ENCODE results near the gene HOMER1.
"Not testable (repeated sequence)": the region's sequence is repeated elsewhere in the genome, so short reads cannot be mapped to it uniquely, and the experiment has no call there.

HOMER1 gene

DNA sequence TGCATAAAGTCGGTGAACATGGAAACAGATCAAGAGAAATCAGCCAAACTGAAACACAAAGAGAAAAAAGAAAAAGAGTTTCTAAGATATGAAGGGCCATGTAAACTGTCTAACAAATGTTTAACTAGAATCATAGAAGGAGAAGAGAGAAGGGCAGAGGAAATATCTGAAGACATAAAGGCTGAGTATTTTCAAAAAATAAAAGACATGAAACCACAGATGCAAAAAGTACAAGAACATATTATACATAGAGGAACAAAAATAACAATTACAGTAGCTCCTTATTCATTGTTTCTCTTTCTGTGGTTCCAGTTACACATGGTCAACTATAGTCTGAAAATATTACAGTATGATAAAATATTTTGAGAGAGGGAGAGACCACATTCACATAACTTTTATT is 106.3 kb downstream of the HOMER1 start:
- no peak for TF ChIP-seq Cebpa-rat (IDR thresholded peaks at IDR 0.05)
- Histone ChIP-seq H3K9ac (no peak overlapping the region), H3K27ac (no peak overlapping the region), H4K20me1 (no peaks in the 10 kb centered on the region), H3K27me3 (no peaks in the 10 kb centered on the region), H3K4me1 (peaks cover 0 to 7% (median 0%) of the 10 kb centered on the region in 10 experiments; a peak in 4 of 20 replicates), H3K4me3 (no peak overlapping the region), H3K4me2 (no peak overlapping the region), H3K9me3 (replicated peaks in 1 of 11) (peaks cover 18 to 47% (median 40%) of the 10 kb centered on the region in 11 experiments), H3K36me3 (peaks cover 14 to 70% (median 53%) of the 10 kb centered on the region in 11 experiments)

DNA sequence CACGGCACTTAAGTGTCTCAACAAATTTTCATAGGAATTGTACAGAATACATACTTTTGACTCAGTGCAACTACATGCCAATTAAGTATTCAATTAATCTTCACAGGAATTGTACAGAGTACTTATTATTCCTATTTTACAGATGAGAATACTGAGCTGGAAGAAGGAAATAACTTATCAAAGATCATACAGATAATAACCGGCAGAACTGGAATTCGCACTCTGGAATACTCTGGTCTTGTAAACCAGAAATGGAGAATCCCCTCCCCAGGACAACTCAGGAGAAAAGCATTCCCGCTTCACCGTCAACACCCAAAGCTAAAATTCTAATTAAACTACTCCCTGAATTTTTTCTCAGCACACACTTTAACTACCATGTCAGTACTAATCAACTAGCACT is 112.7 kb downstream of the HOMER1 start:
- peaks cover 0 to under 1% (median 0%) of the 10 kb centered on the region in 11 experiments; a peak in 1 of 22 replicates for H3K9me3 ChIP-seq (replicated peaks in 1 of 11)
- no peaks in the 10 kb centered on the region for H4K20me1 ChIP-seq
- H3K4me3 ChIP-seq = no peak overlapping the region
- no peaks in the 10 kb centered on the region for H3K4me1 ChIP-seq
- no peak for TF ChIP-seq Cebpa-rat (IDR thresholded peaks at IDR 0.05)
- no peak overlapping the region for H3K9ac ChIP-seq
- H3K27me3 ChIP-seq = no peaks in the 10 kb centered on the region
- H3K36me3 ChIP-seq = peaks cover 9 to 64% (median 39%) of the 10 kb centered on the region in 11 experiments; a peak in 19 of 22 replicates
- H3K4me2 ChIP-seq = no peak overlapping the region
- H3K27ac ChIP-seq = no peak overlapping the region

DNA sequence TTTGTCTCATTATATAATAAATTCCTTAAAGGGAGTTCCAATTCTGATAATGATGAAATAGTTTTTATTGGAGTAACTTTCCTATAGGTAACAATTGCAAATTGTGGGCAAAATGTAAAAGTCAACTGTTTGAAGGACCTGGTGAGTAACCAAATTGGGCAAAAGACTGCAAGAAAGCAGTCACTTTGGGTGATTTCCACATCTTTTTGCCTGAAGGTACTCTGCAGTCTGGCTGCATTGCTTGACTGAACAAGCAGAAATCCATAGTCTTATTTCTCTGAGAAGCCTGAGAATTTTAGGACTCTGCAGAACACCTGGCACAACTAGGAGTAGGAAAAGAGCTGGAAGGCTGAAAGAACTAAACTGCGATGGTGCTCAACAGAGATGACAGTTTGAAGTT is 114.9 kb downstream of the HOMER1 start:
- H3K36me3 ChIP-seq = peaks cover 22 to 70% (median 51%) of the 10 kb centered on the region in 11 experiments
- no peak overlapping the region for H3K9ac ChIP-seq
- H3K4me3 ChIP-seq = no peak overlapping the region
- H3K27me3 ChIP-seq = no peaks in the 10 kb centered on the region
- H3K9me3 ChIP-seq (replicated peaks in 1 of 11) = no peaks in the 10 kb centered on the region
- no peaks in the 10 kb centered on the region for H3K4me1 ChIP-seq
- H4K20me1 ChIP-seq = no peaks in the 10 kb centered on the region
- H3K4me2 ChIP-seq = no peak overlapping the region
- TF ChIP-seq Cebpa-rat (IDR thresholded peaks at IDR 0.05) = no peak
- H3K27ac ChIP-seq = no peak overlapping the region

DNA sequence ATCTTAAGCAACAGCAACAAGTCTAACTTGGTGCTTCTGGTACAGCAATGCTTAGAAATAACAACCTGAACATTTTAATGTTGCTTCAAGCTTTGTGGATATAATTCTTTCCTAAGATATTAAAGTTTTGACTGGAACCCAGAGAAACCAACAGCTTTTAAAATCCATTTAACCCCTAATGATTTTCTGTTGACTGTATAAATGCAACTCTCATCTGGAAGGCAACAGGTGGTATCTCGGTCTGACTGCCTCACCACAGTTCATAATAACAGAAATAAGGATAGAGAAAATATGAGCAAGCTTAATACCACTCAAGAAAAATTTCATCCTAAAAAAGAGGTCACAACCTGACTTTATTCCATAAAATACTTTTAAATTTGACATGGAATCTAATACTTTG is 116.9 kb downstream of the HOMER1 start:
- Histone ChIP-seq H3K36me3 (peaks cover 22 to 82% (median 52%) of the 10 kb centered on the region in 11 experiments), H3K9me3 (replicated peaks in 1 of 11) (no peaks in the 10 kb centered on the region), H3K4me1 (no peaks in the 10 kb centered on the region), H3K4me3 (no peak overlapping the region), H3K27me3 (no peaks in the 10 kb centered on the region), H3K9ac (no peak overlapping the region), H3K4me2 (no peak overlapping the region), H4K20me1 (no peaks in the 10 kb centered on the region), H3K27ac (no peak overlapping the region)
- TF ChIP-seq Cebpa-rat (IDR thresholded peaks at IDR 0.05) = no peak

DNA sequence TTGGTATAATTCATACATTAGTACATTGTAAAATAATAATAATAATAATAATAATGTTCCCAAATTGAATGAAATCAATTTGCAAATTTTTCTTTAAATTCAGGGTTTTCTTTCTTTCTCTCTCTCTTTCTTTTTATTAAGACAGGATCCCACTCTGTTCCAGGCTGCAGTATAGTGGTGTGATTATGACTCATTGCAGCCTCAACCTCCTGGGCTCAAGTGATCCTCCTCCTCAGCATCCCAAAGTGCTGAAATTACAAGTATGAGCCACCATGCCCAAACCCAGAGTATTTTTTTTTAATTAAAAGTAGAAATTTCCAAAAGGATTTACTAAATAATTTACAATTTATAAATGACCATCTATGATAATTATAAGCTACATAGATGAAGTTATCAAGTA is 117.7 kb downstream of the HOMER1 start:
- no peaks in the 10 kb centered on the region for H3K27me3 ChIP-seq
- TF ChIP-seq Cebpa-rat (IDR thresholded peaks at IDR 0.05) = no peak
- no peaks in the 10 kb centered on the region for H3K9me3 ChIP-seq (replicated peaks in 1 of 11)
- no peak overlapping the region for H3K9ac ChIP-seq
- no peaks in the 10 kb centered on the region for H4K20me1 ChIP-seq
- peaks cover 23 to 82% (median 50%) of the 10 kb centered on the region in 11 experiments; a peak in 21 of 22 replicates for H3K36me3 ChIP-seq
- no peaks in the 10 kb centered on the region for H3K4me1 ChIP-seq
- no peak overlapping the region for H3K4me2 ChIP-seq
- H3K27ac ChIP-seq = no peak overlapping the region
- H3K4me3 ChIP-seq = no peak overlapping the region

DNA sequence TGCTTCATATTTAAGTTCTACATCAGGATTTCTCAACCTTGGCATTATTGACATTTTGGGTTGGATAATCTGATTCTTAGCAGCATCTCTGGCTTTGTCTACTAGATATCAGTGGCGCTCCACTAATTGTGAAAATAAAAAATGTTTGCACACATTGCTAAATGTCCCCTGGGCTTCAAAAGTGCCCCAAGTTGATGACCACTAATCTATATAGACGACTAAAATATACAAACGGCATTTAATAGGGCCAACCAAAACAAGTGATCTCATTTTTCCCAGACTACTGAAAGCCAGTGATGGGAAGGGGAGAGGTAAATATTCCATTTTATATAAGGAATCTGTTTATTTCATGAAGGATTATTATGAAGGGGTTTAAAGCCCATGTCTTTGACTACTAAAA is 118.6 kb downstream of the HOMER1 start:
- no peak overlapping the region for H3K27ac ChIP-seq
- no peak overlapping the region for H3K4me3 ChIP-seq
- H3K4me2 ChIP-seq = no peak overlapping the region
- H3K27me3 ChIP-seq = no peaks in the 10 kb centered on the region
- H3K4me1 ChIP-seq = no peaks in the 10 kb centered on the region
- H3K9me3 ChIP-seq (replicated peaks in 1 of 11) = no peaks in the 10 kb centered on the region
- TF ChIP-seq Cebpa-rat (IDR thresholded peaks at IDR 0.05) = no peak
- no peaks in the 10 kb centered on the region for H4K20me1 ChIP-seq
- H3K9ac ChIP-seq = no peak overlapping the region
- H3K36me3 ChIP-seq = peaks cover 27 to 76% (median 51%) of the 10 kb centered on the region in 11 experiments; a peak in 21 of 22 replicates

DNA sequence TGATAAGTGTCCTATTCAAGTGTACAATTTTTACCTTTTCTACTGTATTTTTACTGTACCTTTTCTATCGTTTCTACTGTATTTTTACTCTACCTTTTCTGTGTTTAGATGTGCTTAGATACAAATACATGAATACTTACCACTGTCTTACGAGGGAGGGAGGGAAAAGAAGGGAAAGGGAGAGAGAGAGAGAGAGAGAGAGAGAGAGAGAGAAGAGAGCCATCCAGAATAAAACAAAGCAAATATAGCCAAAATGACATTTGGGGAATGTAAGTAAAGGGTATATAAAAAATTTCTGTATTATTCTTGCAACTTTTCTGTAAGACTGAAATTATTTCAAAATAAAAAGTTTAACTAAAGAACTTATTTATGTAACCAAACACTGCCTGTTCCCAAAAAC is 121.2 kb downstream of the HOMER1 start:
- Histone ChIP-seq H3K9me3 (replicated peaks in 1 of 11) (no peaks in the 10 kb centered on the region), H3K27me3 (no peaks in the 10 kb centered on the region), H3K9ac (no peak overlapping the region), H3K36me3 (peaks cover 31 to 83% (median 57%) of the 10 kb centered on the region in 11 experiments; a peak in 21 of 22 replicates), H3K4me1 (no peaks in the 10 kb centered on the region), H3K4me3 (no peak overlapping the region), H3K27ac (no peak overlapping the region), H4K20me1 (no peaks in the 10 kb centered on the region), H3K4me2 (no peak overlapping the region)
- no peak for TF ChIP-seq Cebpa-rat (IDR thresholded peaks at IDR 0.05)

DNA sequence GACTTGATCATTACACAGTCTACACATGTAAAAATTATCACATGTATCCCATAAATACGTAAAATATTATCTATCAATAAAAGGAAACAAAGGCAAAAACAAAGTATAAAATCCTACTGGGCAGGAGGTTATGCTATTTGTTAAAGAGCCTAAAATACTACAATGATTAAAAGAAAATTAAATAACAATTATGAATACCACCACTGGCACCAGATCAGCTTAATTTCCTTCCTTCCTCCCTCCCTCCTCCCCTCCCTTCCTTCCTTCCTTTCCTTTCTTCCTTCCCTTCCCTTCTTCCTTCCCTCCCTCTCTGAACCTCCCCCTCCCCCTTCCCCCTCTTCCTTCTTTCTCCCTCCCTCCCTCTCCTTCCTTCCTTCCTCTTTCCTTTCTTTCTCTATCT is 127.3 kb downstream of the HOMER1 start:
- no peak overlapping the region for H3K4me2 ChIP-seq
- no peak overlapping the region for H3K4me3 ChIP-seq
- no peaks in the 10 kb centered on the region for H4K20me1 ChIP-seq
- H3K4me1 ChIP-seq = no peaks in the 10 kb centered on the region
- peaks cover 27 to 71% (median 56%) of the 10 kb centered on the region in 11 experiments for H3K36me3 ChIP-seq
- H3K9ac ChIP-seq = no peak overlapping the region
- H3K27me3 ChIP-seq = no peaks in the 10 kb centered on the region
- H3K9me3 ChIP-seq (replicated peaks in 1 of 11) = peaks cover 34 to 48% (median 40%) of the 10 kb centered on the region in 11 experiments
- TF ChIP-seq Cebpa-rat (IDR thresholded peaks at IDR 0.05) = no peak
- H3K27ac ChIP-seq = no peak overlapping the region

DNA sequence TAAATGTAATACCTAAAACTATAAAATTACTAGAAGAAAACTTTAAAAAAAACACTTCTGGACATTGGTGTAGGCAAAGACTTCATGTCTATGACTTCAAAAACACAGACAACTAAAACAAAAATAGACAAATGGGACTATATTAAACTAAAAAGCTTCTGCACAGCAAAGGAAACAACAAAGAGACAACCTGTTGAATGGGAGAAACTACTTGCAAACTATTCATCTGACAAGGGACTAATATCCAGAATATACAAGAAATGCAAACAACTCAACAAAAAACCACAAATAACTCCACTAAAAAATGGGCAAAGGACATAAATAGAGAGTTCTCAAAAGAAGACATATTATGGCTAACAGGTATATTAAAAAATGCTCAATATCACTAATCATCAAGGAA is 128.8 kb downstream of the HOMER1 start:
- not testable (repeated sequence) for H3K4me1 ChIP-seq, H3K27me3 ChIP-seq, H4K20me1 ChIP-seq, H3K9ac ChIP-seq, H3K4me2 ChIP-seq, H3K27ac ChIP-seq, H3K4me3 ChIP-seq
- H3K36me3 ChIP-seq = peaks cover 37 to 78% (median 63%) of the 10 kb centered on the region in 11 experiments
- H3K9me3 ChIP-seq (replicated peaks in 1 of 11) = peaks cover 48 to 63% (median 55%) of the 10 kb centered on the region in 11 experiments

DNA sequence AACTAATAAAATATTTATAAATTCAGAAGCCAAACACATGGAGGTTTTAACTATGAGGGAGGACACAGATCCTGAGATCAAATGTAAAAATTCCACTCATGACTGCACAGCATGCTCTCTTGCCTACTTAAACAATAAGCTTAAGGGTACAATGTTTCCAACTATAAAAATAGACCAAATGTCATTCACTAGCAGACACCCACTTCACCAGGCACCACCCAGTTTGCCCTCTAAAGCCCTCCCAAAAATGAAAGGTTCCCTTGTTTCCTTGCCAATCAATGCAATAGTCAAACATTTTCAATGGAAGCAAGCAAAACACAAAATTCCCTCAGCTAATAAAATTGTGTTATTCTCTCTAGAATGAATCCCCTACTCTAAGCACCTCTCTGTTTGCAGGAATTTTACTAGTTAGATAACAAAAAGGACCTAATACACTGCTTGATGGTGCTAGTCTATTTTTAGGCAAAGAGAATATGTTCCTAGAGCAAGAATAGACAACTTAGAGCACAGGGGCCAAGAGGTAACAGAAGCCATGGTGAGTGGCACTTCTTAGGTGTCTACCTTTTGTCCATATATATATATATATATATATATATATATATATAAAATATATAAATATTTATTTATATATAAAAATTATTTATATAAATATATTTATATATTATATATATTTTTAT is 135.3 kb downstream of the HOMER1 start:
- no peak for TF ChIP-seq Cebpa-rat (IDR thresholded peaks at IDR 0.05)
- H3K4me3 ChIP-seq = no peak overlapping the region
- H3K36me3 ChIP-seq = peaks cover 36 to 66% (median 51%) of the 10 kb centered on the region in 11 experiments
- H3K4me1 ChIP-seq = no peaks in the 10 kb centered on the region
- no peaks in the 10 kb centered on the region for H3K27me3 ChIP-seq
- peaks cover 32 to 42% (median 38%) of the 10 kb centered on the region in 11 experiments for H3K9me3 ChIP-seq (replicated peaks in 1 of 11)
- H3K4me2 ChIP-seq = no peak overlapping the region
- no peak overlapping the region for H3K27ac ChIP-seq
- H4K20me1 ChIP-seq = no peaks in the 10 kb centered on the region
- H3K9ac ChIP-seq = no peak overlapping the region

Data from BLaER1 treated with 17β-estradiol and CSF1 and Interleukin-3, amounts not matched to agents 10 nM and 100 nM (cell line).